ENCODE measurements around the gene PCK2. TPM values are rescaled to one million over a fixed set of nuclear protein-coding genes. Genes with fewer than 3 reads are reported as not detected.

The PCK2 gene
- total and polyA plus RNA-seq, 2 of the 8 experiments (the other 6 are each of a cell fraction or from before 2014, with no cell fraction given) = 81.9 to 115 TPM

- no peak for TF ChIP-seq CHD7 (IDR thresholded peaks at IDR 0.05; ENCODE audit: insufficient replicate concordance, low read length)
- no peak for TF ChIP-seq NANOG (IDR thresholded peaks at IDR 0.05; ENCODE audit: insufficient read depth, low read depth, low read length, poor library complexity, severe bottlenecking)
- TF ChIP-seq TCF12 (IDR thresholded peaks at IDR 0.05; ENCODE audit: low read depth, low read length) = no peak
- TF ChIP-seq CTCF (IDR thresholded peaks at IDR 0.05; ENCODE audit: control extremely low read depth in 1 of 3, insufficient read depth in 1 of 3, low read depth in 1 of 3, low read length in 3 of 3) = no peak
- no peak for TF ChIP-seq RFX5 (IDR thresholded peaks at IDR 0.05; ENCODE audit: borderline replicate concordance, low read depth, low read length)
- TF ChIP-seq JUN (IDR thresholded peaks at IDR 0.05; ENCODE audit: low read depth, low read length) = no peak
- no peak for TF ChIP-seq BCL11A (IDR thresholded peaks at IDR 0.05; ENCODE audit: low read depth in 2 of 2, low read length in 2 of 2)
- no peak for TF ChIP-seq RXRA (IDR thresholded peaks at IDR 0.05; ENCODE audit: insufficient read depth, low read depth, low read length)
- no peak for TF ChIP-seq KDM1A (IDR thresholded peaks at IDR 0.05; ENCODE audit: borderline replicate concordance, low read length)
Observed at GRCh38 chr14:24150061-24150460, 56.0 kb downstream of the PCK2 start (continued).

All from H1 (cell line).